OCI-LY1 (cell line): ENCODE data around the gene TRMU.

ENCODE experiments used
- H2AFZ ChIP-seq: fragments of 200-600 bp; sonication (generic), shearing (Covaris generic); 2 replicates; pipeline ENCODE4 v1.6.0; 2014; ENCODE audit warnings: antibody characterized with exemption, mild to moderate bottlenecking, low read length
- H3F3A ChIP-seq: fragments of 200-600 bp; sonication (generic), shearing (Covaris generic); 2 replicates; pipeline ENCODE4 v1.6.0; 2014; ENCODE audit warnings: mild to moderate bottlenecking, antibody characterized with exemption, low read length, moderate library complexity; ENCODE audit not compliant: insufficient read depth
- H3K27ac ChIP-seq: fragments of 200-600 bp; sonication (generic); 2 replicates; pipeline ENCODE4 v1.5.1; 2014; ENCODE audit warnings: low read length, mixed run types, mild to moderate bottlenecking, low read depth; ENCODE audit not compliant: poor library complexity, severe bottlenecking
- H3K27me3 ChIP-seq: fragments of 200-600 bp; sonication (generic); 2 replicates; pipeline ENCODE4 v1.6.0; 2014; ENCODE audit warnings: antibody characterized with exemption, mild to moderate bottlenecking, low read length, moderate library complexity; ENCODE audit not compliant: insufficient read depth
- H3K36me3 ChIP-seq: fragments of 200-600 bp; sonication (generic); 2 replicates; pipeline ENCODE4 v1.6.1; 2014; ENCODE audit warnings: mild to moderate bottlenecking, antibody characterized with exemption, low read length, moderate library complexity, mixed read lengths; ENCODE audit not compliant: insufficient read depth
- H3K4me1 ChIP-seq: fragments of 200-600 bp; sonication (generic); 2 replicates; pipeline ENCODE4 v1.5.1; 2014; ENCODE audit warnings: mild to moderate bottlenecking, low read length, moderate library complexity; ENCODE audit not compliant: insufficient read depth, severe bottlenecking
- H3K4me2 ChIP-seq: fragments of 200-600 bp; sonication (generic), shearing (Covaris generic); 2 replicates; pipeline ENCODE4 v1.6.1; 2014; ENCODE audit warnings: low read length
- H3K4me3 ChIP-seq: fragments of 200-600 bp; sonication (generic); 2 replicates; pipeline ENCODE4 v1.5.1; 2014; ENCODE audit warnings: low read length, low read depth, mild to moderate bottlenecking, mixed read lengths; ENCODE audit not compliant: poor library complexity, severe bottlenecking
- H3K79me2 ChIP-seq: fragments of 200-600 bp; shearing (Covaris generic); 2 replicates; pipeline ENCODE4 v1.6.1; 2016; ENCODE audit warnings: mixed run types, low read length, mixed read lengths; ENCODE audit not compliant: insufficient read depth
- H3K9ac ChIP-seq: fragments of 200-600 bp; sonication (generic), shearing (Covaris generic); 2 replicates; pipeline ENCODE4 v1.6.1; 2014; ENCODE audit warnings: mild to moderate bottlenecking, low read length, mixed read lengths
- H3K9me2 ChIP-seq: fragments of 200-600 bp; sonication (generic), shearing (Covaris generic); 2 replicates; pipeline ENCODE4 v1.6.1; 2014; ENCODE audit warnings: low read depth, mild to moderate bottlenecking, low read length, mixed read lengths
- H3K9me3 ChIP-seq: fragments of 200-600 bp; shearing (Covaris generic); 2 replicates; pipeline ENCODE4 v1.6.1; 2014; ENCODE audit warnings: low read length, mixed read lengths
- H4K20me1 ChIP-seq: fragments of 200-600 bp; sonication (generic), shearing (Covaris generic); 2 replicates; pipeline ENCODE4 v1.6.0; 2016; ENCODE audit warnings: mild to moderate bottlenecking, low read length; ENCODE audit not compliant: insufficient read depth
- EZH2 ChIP-seq: fragments of 200-600 bp; sonication (generic), shearing (Covaris generic); IDR thresholded peaks from 2 replicates; pipeline ENCODE4 v1.8.0; 2017; ENCODE audit warnings: borderline replicate concordance, mixed run types, mild to moderate bottlenecking, antibody characterized with exemption, low read length, moderate library complexity, mixed read lengths
- TF ChIP-seq, protein P1 (sequence below): fragments of 200-600 bp; sonication (generic), shearing (Covaris generic); IDR thresholded peaks from 2 replicates; pipeline ENCODE4 v1.5.1; 2017; ENCODE audit warnings: mild to moderate bottlenecking, antibody characterized with exemption, low read length, moderate library complexity, mixed read lengths

The TRMU gene

DNA sequence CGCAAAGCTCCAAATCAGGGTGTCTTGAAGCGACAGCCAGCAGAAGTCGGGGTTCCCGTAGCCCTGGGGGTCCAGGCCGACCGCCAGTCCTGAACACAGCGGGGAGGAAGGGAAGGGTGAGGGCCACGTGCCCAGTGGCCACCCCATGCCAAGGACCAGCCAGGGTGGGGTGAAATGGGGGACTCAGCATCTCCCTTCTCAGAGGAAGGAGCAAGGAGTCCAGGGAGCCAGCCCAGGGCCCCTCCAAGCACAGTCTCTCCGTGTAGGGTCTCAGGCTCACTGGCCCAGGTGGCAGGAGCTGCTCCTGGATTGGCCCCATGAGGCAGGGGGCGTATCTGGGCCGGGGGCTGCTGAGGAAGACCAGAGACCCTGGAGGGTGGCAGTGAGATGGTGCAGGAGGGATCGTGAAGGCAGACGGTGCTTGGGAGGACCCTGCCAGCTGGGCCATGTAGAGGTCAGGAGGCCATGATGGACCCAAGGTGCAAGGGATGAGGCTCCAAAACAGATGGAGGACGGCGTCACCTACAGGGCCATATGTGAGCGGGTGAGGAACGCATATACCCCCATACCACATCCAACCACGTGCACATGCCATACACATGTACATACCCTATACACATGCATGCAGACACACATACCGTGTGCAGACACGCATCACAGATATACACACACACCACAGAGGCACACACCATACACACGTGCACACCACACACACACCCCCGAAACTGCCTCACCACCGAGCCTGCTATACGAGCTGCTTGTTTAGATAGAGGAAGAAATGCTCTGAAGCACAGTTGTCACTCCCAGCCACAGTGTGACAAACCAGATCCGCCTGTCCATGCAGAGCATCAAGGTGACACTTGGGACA lies 34.4 kb downstream of the TRMU start:
- H3K36me3 ChIP-seq: no peaks in the 10 kb centered on the region; the same call in 1 of the 2 replicates
- H3K9ac ChIP-seq: no peak overlapping the region
- no peaks in the 10 kb centered on the region for H3K9me2 ChIP-seq
- H2AFZ ChIP-seq: no peak overlapping the region
- H3K9me3 ChIP-seq: no peaks in the 10 kb centered on the region
- no peak overlapping the region for H3K27ac ChIP-seq
- no peaks in the 10 kb centered on the region for H4K20me1 ChIP-seq
- no peak overlapping the region for H3K4me2 ChIP-seq
- H3K4me3 ChIP-seq: no peak overlapping the region
- TF ChIP-seq, protein P1, sequence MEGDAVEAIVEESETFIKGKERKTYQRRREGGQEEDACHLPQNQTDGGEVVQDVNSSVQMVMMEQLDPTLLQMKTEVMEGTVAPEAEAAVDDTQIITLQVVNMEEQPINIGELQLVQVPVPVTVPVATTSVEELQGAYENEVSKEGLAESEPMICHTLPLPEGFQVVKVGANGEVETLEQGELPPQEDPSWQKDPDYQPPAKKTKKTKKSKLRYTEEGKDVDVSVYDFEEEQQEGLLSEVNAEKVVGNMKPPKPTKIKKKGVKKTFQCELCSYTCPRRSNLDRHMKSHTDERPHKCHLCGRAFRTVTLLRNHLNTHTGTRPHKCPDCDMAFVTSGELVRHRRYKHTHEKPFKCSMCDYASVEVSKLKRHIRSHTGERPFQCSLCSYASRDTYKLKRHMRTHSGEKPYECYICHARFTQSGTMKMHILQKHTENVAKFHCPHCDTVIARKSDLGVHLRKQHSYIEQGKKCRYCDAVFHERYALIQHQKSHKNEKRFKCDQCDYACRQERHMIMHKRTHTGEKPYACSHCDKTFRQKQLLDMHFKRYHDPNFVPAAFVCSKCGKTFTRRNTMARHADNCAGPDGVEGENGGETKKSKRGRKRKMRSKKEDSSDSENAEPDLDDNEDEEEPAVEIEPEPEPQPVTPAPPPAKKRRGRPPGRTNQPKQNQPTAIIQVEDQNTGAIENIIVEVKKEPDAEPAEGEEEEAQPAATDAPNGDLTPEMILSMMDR: no peak
- no peak for TF ChIP-seq EZH2
- H3K27me3 ChIP-seq: no peaks in the 10 kb centered on the region
- H3K79me2 ChIP-seq: no peaks in the 10 kb centered on the region
- H3K4me1 ChIP-seq: peaks cover 23% of the 10 kb centered on the region
- H3F3A ChIP-seq: no peaks in the 10 kb centered on the region

DNA sequence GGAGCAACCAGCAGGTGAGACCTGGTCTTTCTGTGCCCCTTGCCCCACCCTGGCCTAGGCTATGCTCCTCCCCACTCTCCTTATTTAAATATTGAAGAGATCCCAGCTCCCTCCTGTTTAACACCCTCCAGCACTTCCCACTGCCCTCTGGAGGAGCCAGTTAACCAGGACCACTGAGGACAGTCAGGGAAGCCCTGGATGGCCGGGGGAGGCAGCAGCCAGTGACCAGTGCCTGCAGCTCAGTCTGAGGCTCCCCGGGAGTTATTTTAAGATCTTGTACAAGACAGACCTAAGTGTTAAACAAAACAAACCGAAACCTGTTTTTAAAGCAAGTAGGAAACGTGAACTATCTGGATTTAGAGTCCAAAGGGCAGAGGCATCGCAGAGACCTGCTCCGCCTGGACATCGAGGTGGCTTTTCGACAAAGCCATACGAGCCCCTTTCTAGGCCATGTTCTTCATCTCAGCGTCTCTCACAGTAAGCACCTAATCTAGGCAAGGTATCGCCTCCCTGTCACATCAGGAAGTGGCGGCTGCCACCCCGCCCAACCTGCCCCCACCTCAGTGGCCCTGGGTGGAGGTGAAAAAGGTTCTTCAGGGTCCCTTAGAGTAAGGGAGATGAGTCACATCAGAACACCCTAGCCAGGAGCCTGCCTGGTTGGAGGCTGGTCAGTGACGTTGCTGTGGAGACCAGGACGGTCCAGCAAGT lies 35.2 kb downstream of the TRMU start:
- Histone ChIP-seq H3K27ac (no peak overlapping the region), H3K9me3 (peaks cover under 1% of the 10 kb centered on the region; the same call in 1 of the 2 replicates), H3K9ac (no peak overlapping the region), H3K27me3 (no peaks in the 10 kb centered on the region), H2AFZ (no peak overlapping the region), H3K4me1 (peaks cover 21% of the 10 kb centered on the region), H3F3A (no peaks in the 10 kb centered on the region), H3K4me2 (no peak overlapping the region), H3K4me3 (no peak overlapping the region), H3K36me3 (peaks cover 2% of the 10 kb centered on the region), H3K79me2 (no peaks in the 10 kb centered on the region), H4K20me1 (no peaks in the 10 kb centered on the region), H3K9me2 (no peaks in the 10 kb centered on the region)
- TF ChIP-seq, protein P1: no peak
- no peak for TF ChIP-seq EZH2

DNA sequence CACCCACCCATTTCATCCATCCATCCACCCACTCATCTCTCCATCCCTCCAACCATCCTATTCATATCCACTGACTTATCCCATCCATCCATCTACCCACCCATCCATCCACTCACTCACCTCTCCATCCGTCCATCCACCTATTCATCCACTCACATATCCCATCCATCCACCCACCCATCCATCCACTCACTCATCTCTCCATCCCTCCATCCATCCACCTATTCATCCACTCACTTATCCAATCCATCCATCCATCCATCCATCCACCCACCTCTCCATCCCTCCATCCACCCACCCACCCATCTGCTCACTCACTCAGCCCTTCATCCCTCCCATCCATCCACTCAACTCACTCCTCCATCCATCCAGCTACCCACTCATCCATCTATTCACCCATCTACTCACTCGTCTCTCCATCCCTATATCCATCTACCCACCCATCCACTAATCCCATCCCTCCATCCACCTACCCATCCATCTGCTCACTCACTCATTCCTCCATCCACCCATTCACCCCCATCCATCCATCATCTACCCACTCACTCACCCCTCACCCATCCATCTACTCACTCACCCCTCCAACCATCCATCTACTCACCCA lies 36.2 kb downstream of the TRMU start:
- no peak overlapping the region for H2AFZ ChIP-seq
- no peaks in the 10 kb centered on the region for H3K9me2 ChIP-seq
- no peaks in the 10 kb centered on the region for H3K79me2 ChIP-seq
- H3K27ac ChIP-seq: no peak overlapping the region
- H3K4me3 ChIP-seq: no peak overlapping the region
- H4K20me1 ChIP-seq: no peaks in the 10 kb centered on the region
- H3K4me2 ChIP-seq: no peak overlapping the region
- H3K4me1 ChIP-seq: peaks cover 18% of the 10 kb centered on the region
- H3F3A ChIP-seq: no peaks in the 10 kb centered on the region
- no peak overlapping the region for H3K9ac ChIP-seq
- peaks cover 11% of the 10 kb centered on the region for H3K36me3 ChIP-seq
- H3K27me3 ChIP-seq: no peaks in the 10 kb centered on the region
- no peak for TF ChIP-seq EZH2
- TF ChIP-seq, protein P1: no peak
- peaks cover 5% of the 10 kb centered on the region; the same call in 1 of the 2 replicates for H3K9me3 ChIP-seq
